Neuron (in vitro differentiated cells): Measurements from ENCODE around the gene GSK3A.
"Not testable (repeated sequence)": the region's sequence is repeated elsewhere in the genome, so short reads cannot be mapped to it uniquely, and the experiment has no call there.

ENCODE experiments used
- H2AFZ ChIP-seq: one replicate; pipeline ENCODE4 v1.6.1; 2013; ENCODE audit warnings: low read depth, mild to moderate bottlenecking, inconsistent platforms, low read length, moderate library complexity
- H3K27me3 ChIP-seq: one replicate; pipeline ENCODE4 v1.6.1; 2013; ENCODE audit warnings: low read length; ENCODE audit not compliant: insufficient read depth
- H3K36me3 ChIP-seq: one replicate; pipeline ENCODE4 v1.6.1; 2013; ENCODE audit warnings: low read length; ENCODE audit not compliant: insufficient read depth
- H3K4me1 ChIP-seq: one replicate; pipeline ENCODE4 v1.6.1; 2013; ENCODE audit warnings: low read length; ENCODE audit not compliant: insufficient read depth
- H3K4me3 ChIP-seq: 2 replicates; pipeline ENCODE4 v1.5.1; 2013; ENCODE audit warnings: mild to moderate bottlenecking, low read length, moderate library complexity
- H3K9me3 ChIP-seq: one replicate; pipeline ENCODE4 v1.6.1; 2013; ENCODE audit warnings: low read length

GSK3A gene

GRCh38 chr19:42269478-42270345, 27.3 kb upstream of the GSK3A start:
- H3K36me3 ChIP-seq, result peaks cover 20% of the 10 kb centered on the region
- peaks cover 23% of the 10 kb centered on the region for H3K4me1 ChIP-seq
- H3K9me3 ChIP-seq, result no peaks in the 10 kb centered on the region
- H3K27me3 ChIP-seq, result no peaks in the 10 kb centered on the region
- peak overlapping the region; percentile 69 for H3K4me3 ChIP-seq
- H2AFZ ChIP-seq, result no peak overlapping the region

- H3K36me3 ChIP-seq, result peaks cover 12% of the 10 kb centered on the region
- H2AFZ ChIP-seq, result peak within 1 kb of the TSS; percentile 83
- H3K4me1 ChIP-seq, result peaks cover 23% of the 10 kb centered on the region
- peak within 1 kb of the TSS; percentile 69 for H3K4me3 ChIP-seq
- H3K9me3 ChIP-seq, result no peaks in the 10 kb centered on the region
- no peaks in the 10 kb centered on the region for H3K27me3 ChIP-seq
Measured at GRCh38 chr19:42268704-42269477, 26.5 kb upstream of the GSK3A start, which contains the start of gene CIC. CIC (plus strand) TSS chr19:42269252; CDS start chr19:42271784, 2,532 bp downstream.

GRCh38 chr19:42268142-42268703, 25.8 kb upstream of the GSK3A start:
- Histone ChIP-seq H2AFZ (peak overlapping the region; percentile 83), H3K9me3 (no peaks in the 10 kb centered on the region), H3K4me1 (peaks cover 23% of the 10 kb centered on the region), H3K36me3 (peaks cover 6% of the 10 kb centered on the region), H3K4me3 (peak overlapping the region; percentile 69), H3K27me3 (no peaks in the 10 kb centered on the region)

- no peaks in the 10 kb centered on the region for H3K27me3 ChIP-seq
- H3K36me3 ChIP-seq, result peaks cover under 1% of the 10 kb centered on the region
- H2AFZ ChIP-seq, result peak overlapping the region; percentile 83
- peaks cover 23% of the 10 kb centered on the region for H3K4me1 ChIP-seq
- H3K9me3 ChIP-seq, result no peaks in the 10 kb centered on the region
- H3K4me3 ChIP-seq, result peak overlapping the region; percentile 69
Measured at GRCh38 chr19:42267644-42268141, 25.3 kb upstream of the GSK3A start.

GRCh38 chr19:42266928-42267603, 24.7 kb upstream of the GSK3A start:
- not testable (repeated sequence) for H3K27me3 ChIP-seq, H3K9me3 ChIP-seq, H3K36me3 ChIP-seq
- peak overlapping the region; percentile 83 for H2AFZ ChIP-seq
- peaks cover 23% of the 10 kb centered on the region for H3K4me1 ChIP-seq
- peak overlapping the region; percentile 69 for H3K4me3 ChIP-seq

- H3K9me3 ChIP-seq, H3K27me3 ChIP-seq, H3K36me3 ChIP-seq, H2AFZ ChIP-seq, H3K4me3 ChIP-seq: not testable (repeated sequence)
- H3K4me1 ChIP-seq, result peaks cover 22% of the 10 kb centered on the region
Measured at GRCh38 chr19:42266105-42266504, 23.7 kb upstream of the GSK3A start.

GRCh38 chr19:42261763-42262162, 19.4 kb upstream of the GSK3A start:
- H3K27me3 ChIP-seq, result no peaks in the 10 kb centered on the region
- H3K4me1 ChIP-seq, result peaks cover under 1% of the 10 kb centered on the region
- H3K9me3 ChIP-seq, result no peaks in the 10 kb centered on the region
- no peak overlapping the region for H2AFZ ChIP-seq
- H3K36me3 ChIP-seq, result no peaks in the 10 kb centered on the region
- H3K4me3 ChIP-seq, result no peak overlapping the region

- not testable (repeated sequence) for H2AFZ ChIP-seq, H3K36me3 ChIP-seq, H3K9me3 ChIP-seq, H3K4me3 ChIP-seq, H3K27me3 ChIP-seq
- peaks cover 18% of the 10 kb centered on the region for H3K4me1 ChIP-seq
Measured at GRCh38 chr19:42257842-42258241, 15.4 kb upstream of the GSK3A start.

- Histone ChIP-seq H3K27me3 (no peaks in the 10 kb centered on the region), H3K9me3 (no peaks in the 10 kb centered on the region), H3K4me3 (peak overlapping the region; percentile 98), H3K4me1 (peaks cover 32% of the 10 kb centered on the region), H3K36me3 (no peaks in the 10 kb centered on the region), H2AFZ (peak overlapping the region; percentile 71)
Measured at GRCh38 chr19:42255766-42256745, 13.7 kb upstream of the GSK3A start.

- Histone ChIP-seq H3K27me3 (no peaks in the 10 kb centered on the region), H3K36me3 (peaks cover 7% of the 10 kb centered on the region), H2AFZ (peak within 1 kb of the TSS; percentile 71), H3K9me3 (no peaks in the 10 kb centered on the region), H3K4me3 (peak within 1 kb of the TSS; percentile 98), H3K4me1 (peaks cover 32% of the 10 kb centered on the region)
Measured at GRCh38 chr19:42254850-42255765, 12.7 kb upstream of the GSK3A start, which contains the start of gene ERF. ERF (minus strand) TSS chr19:42255128; CDS start chr19:42254999, 129 bp downstream.
